Suprapubic skin (tissue), 2 donors: Measurements from ENCODE around the gene SERF2.

Experiments used
- EP300 ChIP-seq: sonication (generic); formaldehyde crosslinking; IDR thresholded peaks from one replicate; pipeline ENCODE4 v1.6.1; 2017; ENCODE audit warnings: antibody characterized with exemption
- POLR2A ChIP-seq, 2 donors: fragments of 450-650 bp; IDR thresholded peaks; one replicate each; pipeline ENCODE4 v1.6.1; 2017; ENCODE audit warnings: antibody characterized with exemption in 2 of 2, mild to moderate bottlenecking in 2 of 2, moderate library complexity in 2 of 2

DNA sequence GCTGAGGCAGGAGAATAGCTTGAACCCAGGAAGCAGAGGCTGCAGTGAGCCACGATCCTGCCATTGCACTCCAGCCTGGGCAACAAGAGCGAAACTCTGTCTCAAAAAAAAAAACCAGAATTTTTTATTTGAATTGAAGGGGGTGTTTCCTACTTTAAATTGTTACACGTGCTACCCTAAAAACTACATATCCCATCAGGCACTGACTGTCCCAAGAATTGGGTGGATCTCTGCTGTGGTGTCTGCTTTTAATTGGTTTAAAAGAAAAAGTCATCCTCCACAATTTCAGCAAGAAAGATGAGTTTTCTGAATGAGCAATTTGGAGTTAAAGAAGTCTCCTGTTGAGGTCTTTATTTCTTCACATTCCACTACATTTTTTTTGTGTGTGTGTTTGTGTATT lies 43.7 kb upstream of the SERF2 start:
- no peak for TF ChIP-seq EP300
- no peak for TF ChIP-seq POLR2A (IDR thresholded peaks at IDR 0.05)
